Fibroblast of gingiva (primary cell): ENCODE results near the gene NDUFA11.
"Not testable (repeated sequence)": the region's sequence is repeated elsewhere in the genome, so short reads cannot be mapped to it uniquely, and the experiment has no call there.

Experiments used
- DNase-seq: peaks from one replicate; pipeline ENCODE4 v3.0.0-alpha.2; 2011; ENCODE audit warnings: low read depth

NDUFA11 gene

DNA sequence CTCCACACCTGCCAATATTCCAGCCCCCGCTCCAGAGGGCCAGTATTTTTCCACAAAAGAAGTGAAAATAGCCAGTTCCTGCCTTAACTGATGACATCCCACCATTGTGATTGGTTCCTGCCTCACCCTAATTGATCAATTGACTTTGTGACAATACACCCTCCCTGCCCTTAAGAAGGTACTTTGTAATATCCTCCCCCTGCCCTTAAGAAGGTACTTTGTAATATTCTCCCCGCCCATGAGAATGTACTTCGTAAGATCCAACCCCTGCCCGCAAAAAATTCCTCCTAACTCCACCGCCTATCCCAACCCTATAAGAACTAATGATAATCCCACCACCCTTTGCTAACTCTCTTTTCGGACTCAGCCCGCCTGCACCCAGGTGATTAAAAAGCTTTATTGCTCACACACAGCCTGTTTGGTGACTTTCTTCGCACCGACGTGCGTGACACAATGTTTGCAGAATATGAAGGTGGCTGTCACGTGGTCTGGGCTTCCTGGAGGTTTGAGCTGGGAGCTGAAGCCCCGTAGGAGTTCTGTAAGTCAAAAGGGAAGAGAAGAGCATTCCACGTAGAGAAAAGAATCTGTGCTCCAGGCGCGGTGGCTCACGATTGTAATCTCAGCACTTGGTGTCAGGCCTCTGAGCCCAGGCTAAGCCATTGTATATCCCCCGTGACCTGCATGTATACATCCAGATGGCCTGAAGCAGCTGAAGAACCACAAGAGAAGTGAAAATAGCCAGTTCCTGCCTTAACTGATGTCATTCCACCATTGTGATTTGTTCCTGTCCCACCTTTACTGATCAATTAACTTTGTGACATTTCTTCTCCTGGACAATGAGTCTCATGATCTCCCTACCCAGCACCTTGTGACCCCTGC lies 46.1 kb downstream of the NDUFA11 start:
- DNase-seq, result no peak

- not testable (repeated sequence) for DNase-seq
Observed at GRCh38 chr19:5855151-5855550, 48.4 kb downstream of the NDUFA11 start.

DNA sequence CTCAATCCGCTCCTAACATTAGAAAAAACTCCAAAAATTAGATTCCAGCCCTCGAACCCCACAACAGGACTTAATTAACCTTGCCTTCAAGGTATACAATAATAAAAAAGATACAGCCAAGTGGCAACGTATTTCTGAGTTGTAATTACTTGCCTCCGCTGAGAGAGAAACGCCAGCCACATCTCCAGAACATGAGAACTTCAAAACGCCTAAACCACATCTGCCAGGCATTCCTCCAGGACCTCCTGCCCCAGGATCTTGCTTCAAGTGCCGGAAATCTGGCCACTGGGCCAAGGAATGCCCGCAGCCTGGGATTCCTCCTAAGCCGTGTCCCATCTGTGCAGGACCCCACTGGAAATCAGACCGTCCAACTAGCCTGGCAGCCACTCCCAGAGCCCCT lies 49.5 kb downstream of the NDUFA11 start:
- peak; percentile 39 for DNase-seq

DNA sequence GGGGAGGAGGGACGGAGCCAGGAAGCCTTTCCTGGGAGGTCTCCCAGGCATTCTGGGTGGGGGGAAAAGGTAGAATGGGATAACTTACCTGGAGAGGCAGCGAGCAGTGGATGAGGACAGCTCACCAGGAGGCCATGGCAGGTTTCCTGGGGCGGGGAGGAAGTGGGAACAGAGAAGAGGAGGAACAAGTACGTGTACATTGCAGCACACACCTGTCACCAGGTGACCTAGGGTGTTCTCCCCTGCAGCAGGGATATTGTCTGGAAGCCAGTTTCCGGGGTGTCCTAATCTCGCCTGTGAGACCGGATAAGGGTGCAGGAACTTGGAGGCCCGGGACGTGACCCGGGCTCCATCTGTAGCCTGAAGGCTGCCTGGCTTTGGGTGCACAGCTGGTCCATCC lies 52.3 kb downstream of the NDUFA11 start, which contains the start of gene FUT3:
FUT3 (minus strand) TSS at position 148 of the 400 bp plus-strand sequence.
- DNase-seq, result no peak

DNA sequence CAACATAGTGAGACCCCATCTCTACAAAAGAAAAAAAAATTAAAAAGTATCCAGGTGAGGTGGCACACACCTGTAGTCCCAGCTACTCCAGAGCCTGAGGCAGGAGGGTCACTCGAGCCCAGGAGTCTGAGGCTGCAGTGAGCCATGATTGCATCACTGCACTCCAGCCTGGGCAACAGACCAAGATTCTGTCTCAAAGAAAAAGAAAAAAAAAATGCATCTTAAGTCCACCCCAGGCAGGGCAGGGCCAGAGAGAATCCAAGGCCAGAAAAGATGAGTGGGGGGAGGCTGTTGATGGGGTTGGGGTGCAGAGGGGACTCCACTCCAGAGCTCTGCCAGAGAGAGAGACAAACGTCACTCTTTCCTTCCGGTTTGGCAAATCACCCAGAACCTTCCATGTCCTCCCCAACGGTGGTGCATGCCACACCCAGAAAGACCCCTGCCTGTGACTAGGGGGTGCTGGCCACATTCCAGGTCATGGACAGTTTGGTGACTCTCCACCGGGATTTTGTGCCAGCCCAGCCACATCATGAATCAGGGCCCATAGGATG lies 52.8 kb downstream of the NDUFA11 start:
- DNase-seq, result peak; percentile 54

GRCh38 chr19:5850189-5850588 lies 53.4 kb downstream of the NDUFA11 start:
- DNase-seq, result no peak

DNA sequence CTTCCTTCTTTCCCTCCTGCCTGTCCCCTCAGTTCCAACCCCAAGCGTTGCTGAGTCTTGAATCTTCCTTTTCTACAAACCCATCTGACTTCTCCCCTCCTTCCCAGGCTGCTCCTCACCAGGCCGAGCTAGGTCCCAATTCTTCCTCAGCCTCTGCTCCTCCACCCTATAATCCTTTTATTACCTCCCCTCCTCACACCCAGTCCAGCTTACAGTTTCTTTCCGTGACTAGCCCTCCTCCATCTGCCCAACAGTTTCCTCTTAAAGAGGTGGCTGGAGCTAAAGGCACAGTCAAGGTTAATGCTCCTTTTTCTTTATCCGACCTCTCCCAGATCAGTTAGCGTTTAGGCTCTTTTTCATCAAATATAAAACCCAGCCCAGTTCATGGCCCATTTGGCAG lies 55.0 kb downstream of the NDUFA11 start:
- DNase-seq, result not testable (repeated sequence)

- not testable (repeated sequence) for DNase-seq
Observed at GRCh38 chr19:5847846-5848245, 55.7 kb downstream of the NDUFA11 start.
